Lower leg skin (tissue), 3 donors: ENCODE results near the gene BICDL1.

Experiments
- POLR2A ChIP-seq, 2 donors: fragments of 450-650 bp; IDR thresholded peaks; one replicate each; pipeline ENCODE4 v1.6.1; 2016 to 2017; ENCODE audit warnings: antibody characterized with exemption in 2 of 2, mild to moderate bottlenecking in 1 of 2, moderate library complexity in 1 of 2
- TF ChIP-seq, protein P1 (sequence below), 3 donors: fragments of 450-650 bp; IDR thresholded peaks; one replicate each; pipeline ENCODE4 v1.5.1; 2016; ENCODE audit warnings: antibody characterized with exemption in 3 of 3, mild to moderate bottlenecking in 3 of 3, moderate library complexity in 2 of 3

DNA sequence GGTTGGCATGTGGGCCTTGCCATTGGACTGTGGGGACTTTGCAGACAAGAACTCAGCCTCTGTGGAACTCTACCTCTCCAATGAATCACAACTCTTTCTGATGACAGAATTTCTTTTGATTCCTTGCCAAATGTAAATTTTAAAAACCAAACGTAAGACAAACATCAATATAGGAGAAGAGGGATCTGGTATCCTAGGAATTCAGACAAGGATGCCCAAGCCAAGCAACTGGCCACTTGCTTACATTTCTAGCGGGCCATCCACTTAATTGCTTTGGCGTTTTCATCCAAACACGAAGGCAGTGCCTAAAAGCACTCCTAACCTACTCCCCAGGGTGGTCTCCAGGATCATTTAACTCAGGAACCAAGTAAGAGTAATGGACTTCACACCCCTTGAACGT, 150.9 kb downstream of the BICDL1 start:
- TF ChIP-seq, protein P1, sequence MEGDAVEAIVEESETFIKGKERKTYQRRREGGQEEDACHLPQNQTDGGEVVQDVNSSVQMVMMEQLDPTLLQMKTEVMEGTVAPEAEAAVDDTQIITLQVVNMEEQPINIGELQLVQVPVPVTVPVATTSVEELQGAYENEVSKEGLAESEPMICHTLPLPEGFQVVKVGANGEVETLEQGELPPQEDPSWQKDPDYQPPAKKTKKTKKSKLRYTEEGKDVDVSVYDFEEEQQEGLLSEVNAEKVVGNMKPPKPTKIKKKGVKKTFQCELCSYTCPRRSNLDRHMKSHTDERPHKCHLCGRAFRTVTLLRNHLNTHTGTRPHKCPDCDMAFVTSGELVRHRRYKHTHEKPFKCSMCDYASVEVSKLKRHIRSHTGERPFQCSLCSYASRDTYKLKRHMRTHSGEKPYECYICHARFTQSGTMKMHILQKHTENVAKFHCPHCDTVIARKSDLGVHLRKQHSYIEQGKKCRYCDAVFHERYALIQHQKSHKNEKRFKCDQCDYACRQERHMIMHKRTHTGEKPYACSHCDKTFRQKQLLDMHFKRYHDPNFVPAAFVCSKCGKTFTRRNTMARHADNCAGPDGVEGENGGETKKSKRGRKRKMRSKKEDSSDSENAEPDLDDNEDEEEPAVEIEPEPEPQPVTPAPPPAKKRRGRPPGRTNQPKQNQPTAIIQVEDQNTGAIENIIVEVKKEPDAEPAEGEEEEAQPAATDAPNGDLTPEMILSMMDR (IDR thresholded peaks at IDR 0.05), result no peak
- no peak for TF ChIP-seq POLR2A (IDR thresholded peaks at IDR 0.05)
